Left ventricle myocardium inferior (tissue), 1 donor: ENCODE measurements around the gene ASPHD2. TPM values are rescaled to one million over a fixed set of nuclear protein-coding genes. Genes with fewer than 3 reads are reported as not detected.

ENCODE experiments used
- DNase-seq: peaks from one replicate; pipeline ENCODE4 v3.0.0-alpha.2; 2020
- H3K27ac ChIP-seq: fragments of 200-600 bp; replicated peaks from 2 replicates; pipeline ENCODE4 v1.8.0; 2021
- H3K27me3 ChIP-seq: fragments of 200-600 bp; 2 replicates; pipeline ENCODE4 v1.8.0; 2021; ENCODE audit warnings: low read depth
- H3K36me3 ChIP-seq: fragments of 200-600 bp; 2 replicates; pipeline ENCODE4 v1.8.0; 2021
- H3K4me1 ChIP-seq: fragments of 200-600 bp; 2 replicates; pipeline ENCODE4 v1.8.0; 2021
- H3K4me3 ChIP-seq: fragments of 200-600 bp; 2 replicates; pipeline ENCODE4 v1.8.0; 2021; ENCODE audit warnings: mild to moderate bottlenecking, moderate library complexity
- H3K9me3 ChIP-seq: fragments of 200-600 bp; replicated peaks from 2 replicates; pipeline ENCODE4 v1.8.0; 2021
- CTCF ChIP-seq: fragments of 200-600 bp; IDR thresholded peaks from 2 replicates; pipeline ENCODE4 v1.8.0; 2021; ENCODE audit warnings: antibody characterized with exemption, mild to moderate bottlenecking, borderline replicate concordance
- intact Hi-C: fragments of 100-400 bp; cut with micrococcal nuclease; formaldehyde crosslinking; loops from one replicate; pipeline ENCODE4 v1.11.0; 2022
- total RNA-seq: library from RNA; stranded (reverse); fragmentation: NEBNext Ultra II Directional; extraction: Animal tissue kit (Norgen Biotek cat#: 25700); gene quantifications from one replicate; pipeline ENCODE4 v1.2.1, GENCODE V29; 2021
- donor health status: DM: no; HTN: yes; CAD: no; lungs with severe emphysema.

Gene ASPHD2
- total RNA-seq, 1 donor from 2014 or later: 0.11 TPM

DNA sequence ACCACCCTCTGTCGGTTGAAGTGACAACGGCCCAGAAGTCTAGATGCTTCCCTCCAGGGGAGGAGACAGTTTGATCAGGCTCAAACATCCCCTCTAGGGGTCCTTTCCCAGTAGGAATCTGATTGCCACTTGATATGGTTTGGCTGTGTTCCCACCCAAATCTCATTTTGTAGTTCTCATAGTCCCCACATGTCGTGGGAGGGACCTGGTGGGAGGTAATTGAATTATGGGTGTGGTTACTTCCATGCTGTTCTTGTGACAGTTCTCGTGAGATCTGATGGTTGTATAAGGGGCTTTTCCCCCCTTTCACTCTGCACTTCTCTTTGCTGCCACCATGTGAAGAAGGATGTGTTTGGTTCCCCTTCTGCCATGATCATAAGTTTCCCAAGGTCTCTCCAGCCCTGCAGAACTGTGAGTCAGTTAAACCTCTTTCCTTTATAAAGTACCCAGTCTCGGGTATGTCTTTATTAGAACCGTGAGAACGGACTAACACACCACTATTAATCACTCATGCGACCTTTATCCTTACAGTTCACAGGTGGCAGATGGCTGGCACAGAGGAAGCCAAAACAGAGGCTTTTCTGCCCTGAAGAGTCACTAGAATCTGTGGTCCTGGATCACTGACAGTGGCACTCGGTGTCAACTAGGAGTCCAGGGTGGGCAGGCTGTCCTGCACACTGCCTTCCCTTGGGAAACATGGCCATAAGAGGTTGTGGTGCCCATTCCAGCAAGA, 21.6 kb downstream of the ASPHD2 start:
- intact Hi-C loops: no loop called here
- Histone ChIP-seq H3K4me1 (peaks cover 10% of the 10 kb centered on the region), H3K4me3 (no peak overlapping the region), H3K27ac (no peak overlapping the region), H3K36me3 (peaks cover 39% of the 10 kb centered on the region), H3K9me3 (no peaks in the 10 kb centered on the region), H3K27me3 (peaks cover 4% of the 10 kb centered on the region)
- DNase-seq: no peak
- no peak for TF ChIP-seq CTCF

DNA sequence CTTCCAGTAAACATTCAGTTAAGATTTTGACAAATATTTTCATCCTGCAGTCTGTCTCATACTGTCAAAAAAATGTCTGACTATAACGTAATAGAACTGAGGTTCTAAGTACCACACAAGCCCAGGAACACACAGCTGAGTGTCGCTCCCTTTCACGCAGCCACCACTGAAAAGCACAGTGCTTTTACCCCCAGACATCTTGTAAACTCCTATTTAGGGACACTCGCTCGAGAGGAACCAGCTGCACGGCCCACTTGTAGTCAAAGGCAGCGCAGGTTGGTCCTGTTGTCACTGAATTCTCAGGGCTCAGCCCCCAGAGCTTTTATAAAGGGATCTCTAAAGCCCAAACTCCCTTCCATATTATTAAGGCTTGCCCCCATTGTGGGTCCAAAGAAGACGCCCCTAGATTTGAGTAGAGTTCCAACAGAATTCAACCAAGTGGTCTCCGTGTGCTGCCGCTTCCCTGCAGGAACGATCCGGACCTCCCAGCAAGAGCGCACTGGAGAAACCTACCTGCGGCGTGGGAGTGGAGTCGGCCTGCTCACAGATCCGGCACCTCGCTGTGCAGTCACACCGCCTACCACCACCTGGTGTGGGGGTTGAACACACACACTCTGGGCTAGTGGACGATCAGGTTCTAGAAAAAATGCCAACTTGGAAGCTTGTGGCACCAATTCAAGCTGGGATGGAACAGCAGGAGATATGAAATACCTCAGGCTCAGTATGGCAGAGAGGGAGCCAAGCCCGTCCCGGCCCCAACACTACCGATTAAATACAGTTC, 23.4 kb downstream of the ASPHD2 start:
- Histone ChIP-seq H3K27me3 (no peaks in the 10 kb centered on the region), H3K27ac (no peak overlapping the region), H3K4me1 (peaks cover 10% of the 10 kb centered on the region), H3K9me3 (no peaks in the 10 kb centered on the region), H3K4me3 (no peak overlapping the region), H3K36me3 (peaks cover 56% of the 10 kb centered on the region)
- intact Hi-C loops: no loop called here
- TF ChIP-seq CTCF: no peak
- no peak for DNase-seq

- intact Hi-C loops: no loop called here
- Histone ChIP-seq H3K4me3 (no peak overlapping the region), H3K36me3 (peaks cover 64% of the 10 kb centered on the region), H3K9me3 (no peaks in the 10 kb centered on the region), H3K27ac (no peak overlapping the region), H3K4me1 (peaks cover 8% of the 10 kb centered on the region), H3K27me3 (no peaks in the 10 kb centered on the region)
- no peak for DNase-seq
- no peak for TF ChIP-seq CTCF
These were observed 24.2 kb downstream of the ASPHD2 start for GRCh38 chr22:26453216-26453615.

DNA sequence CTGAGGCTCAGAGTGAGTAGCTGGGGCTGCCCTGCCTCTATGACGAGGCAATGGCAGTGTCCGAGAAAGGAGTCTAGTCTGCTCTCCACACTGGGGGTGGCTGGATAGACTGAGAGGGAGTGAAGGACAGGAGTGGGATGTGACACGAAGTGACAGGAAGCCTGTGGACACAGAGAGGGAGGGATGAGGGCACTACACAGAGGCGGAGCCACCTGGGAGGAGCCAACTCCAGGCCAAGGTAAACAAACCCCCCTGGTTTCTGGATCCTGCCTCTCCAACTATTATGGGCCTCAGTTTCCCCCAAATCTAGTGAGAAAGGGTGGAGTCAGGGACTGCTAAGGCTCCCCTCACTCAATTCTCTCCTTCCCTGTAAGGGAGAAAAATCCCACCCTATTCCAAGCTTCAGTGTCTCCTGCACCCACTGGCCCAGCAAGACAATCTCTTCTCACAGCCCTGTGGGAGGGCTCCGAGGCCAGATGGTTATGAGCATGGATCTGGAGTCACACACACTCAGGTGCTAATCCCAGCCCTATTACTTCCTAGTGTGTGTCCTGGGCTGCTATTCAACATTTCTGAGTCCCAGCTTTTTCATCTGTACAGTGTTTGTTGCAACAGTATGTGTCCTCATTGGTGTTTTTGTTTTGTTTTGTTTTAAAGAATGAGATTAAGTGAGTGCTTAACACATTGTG, 24.9 kb downstream of the ASPHD2 start:
- TF ChIP-seq CTCF: no peak
- intact Hi-C loops: no loop called here
- Histone ChIP-seq H3K4me1 (peaks cover under 1% of the 10 kb centered on the region), H3K27ac (no peak overlapping the region), H3K27me3 (no peaks in the 10 kb centered on the region), H3K4me3 (no peak overlapping the region), H3K36me3 (peaks cover 71% of the 10 kb centered on the region), H3K9me3 (no peaks in the 10 kb centered on the region)
- DNase-seq: no peak

GRCh38 chr22:26457661-26458272, 28.7 kb downstream of the ASPHD2 start:
- intact Hi-C loops: no loop called here
- H3K27me3 ChIP-seq: no peaks in the 10 kb centered on the region
- H3K9me3 ChIP-seq: no peaks in the 10 kb centered on the region
- no peak for DNase-seq
- no peak overlapping the region for H3K4me3 ChIP-seq
- no peak overlapping the region for H3K27ac ChIP-seq
- peaks cover 79% of the 10 kb centered on the region for H3K36me3 ChIP-seq
- no peak for TF ChIP-seq CTCF
- peaks cover 4% of the 10 kb centered on the region for H3K4me1 ChIP-seq
